CD4-positive, alpha-beta T cell treated with Interleukin-15 for 4 hours (primary cell): ENCODE measurements around the gene SPANXN5.
"Not testable (repeated sequence)": the region's sequence is repeated elsewhere in the genome, so short reads cannot be mapped to it uniquely, and the experiment has no call there.

Source experiments
- DNase-seq: peaks from one replicate; pipeline ENCODE4 v3.0.0-alpha.2; 2020; ENCODE audit warnings: low spot score

SPANXN5 gene, protein sequence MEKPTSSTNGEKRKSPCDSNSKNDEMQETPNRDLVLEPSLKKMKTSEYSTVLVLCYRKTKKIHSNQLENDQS

GRCh38 chrX:52797327-52797726, at the start of gene SPANXN5:
Gene SPANXN5, minus strand, starts transcription at chrX:52797427. Its CDS starts 79 bp downstream, at chrX:52797348.
- DNase-seq: not testable (repeated sequence)

DNA sequence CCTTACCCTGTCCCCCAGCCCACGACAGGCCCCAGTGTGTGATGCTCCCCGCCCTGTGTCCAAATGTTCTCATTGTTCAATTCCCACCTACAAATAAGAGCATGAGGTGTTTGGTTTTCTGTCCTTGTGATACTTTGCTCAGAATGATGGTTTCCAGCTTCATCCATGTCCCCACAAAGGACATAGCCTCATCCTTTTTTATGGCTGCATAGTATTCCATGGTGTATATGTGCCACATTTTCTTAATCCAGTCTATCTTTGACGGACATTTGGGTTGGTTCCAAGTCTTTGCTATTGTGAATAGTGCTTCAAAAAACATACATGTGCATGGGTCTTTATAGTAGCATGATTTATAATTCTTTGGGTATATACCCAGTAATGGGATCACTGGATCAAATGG, 46.4 kb upstream of the SPANXN5 start:
- not testable (repeated sequence) for DNase-seq

- DNase-seq: no peak
Measured at GRCh38 chrX:52839137-52839536, 41.9 kb upstream of the SPANXN5 start.

- DNase-seq: no peak
Measured at GRCh38 chrX:52830551-52830950, 33.3 kb upstream of the SPANXN5 start.

DNA sequence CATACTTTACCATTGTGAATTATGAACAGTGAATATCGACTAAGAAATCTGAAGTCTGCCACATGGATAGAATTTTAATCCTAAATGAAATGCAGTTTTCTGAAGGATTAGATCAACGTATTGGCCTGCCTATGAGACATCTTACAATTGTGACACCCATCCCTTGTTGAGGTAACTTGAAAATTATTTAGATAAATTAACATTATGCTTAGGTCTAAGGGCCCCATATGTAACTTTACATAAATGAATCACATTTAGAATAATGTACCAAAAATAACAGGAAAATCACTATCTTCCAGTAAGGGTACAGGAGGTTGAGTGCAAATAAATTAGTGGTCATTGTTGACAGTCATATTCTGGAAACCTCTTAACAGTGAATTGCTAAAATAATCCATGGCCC, 27.4 kb upstream of the SPANXN5 start:
- no peak for DNase-seq

DNA sequence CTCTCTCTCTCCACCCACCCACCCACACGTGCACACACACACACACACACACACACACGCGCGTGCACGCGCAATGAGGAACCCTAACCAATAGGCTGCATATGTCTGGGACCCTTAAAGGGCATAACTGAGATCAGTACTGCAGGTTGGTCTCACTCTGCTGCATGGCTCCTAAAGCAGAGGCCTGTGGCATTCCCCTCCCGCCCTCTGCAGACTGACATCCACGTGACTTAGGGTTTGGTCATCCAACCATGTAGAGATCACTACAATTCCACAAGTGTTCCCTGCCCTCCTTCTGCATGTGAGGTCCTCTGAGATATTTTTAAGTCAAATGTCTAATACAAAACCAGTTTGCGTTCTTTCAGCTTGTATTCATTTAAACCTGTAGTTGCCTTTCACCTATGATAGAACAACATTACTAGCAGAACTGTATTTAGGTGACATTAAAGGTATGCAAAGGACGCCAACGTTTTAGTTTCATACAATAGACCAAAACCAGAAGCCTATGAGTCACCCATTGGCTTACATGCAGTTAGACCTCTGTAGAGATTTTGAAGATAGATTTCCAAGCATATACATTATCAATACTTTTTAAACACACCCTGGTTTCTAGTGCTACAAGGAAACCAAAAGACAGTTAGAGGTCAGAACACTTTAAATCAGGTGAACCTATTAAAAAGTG, 24.0 kb upstream of the SPANXN5 start:
- DNase-seq: no peak

- no peak for DNase-seq
Measured at GRCh38 chrX:52819788-52820187, 22.6 kb upstream of the SPANXN5 start.

GRCh38 chrX:52811065-52811625, 13.9 kb upstream of the SPANXN5 start, which contains the start of gene XAGE5:
Gene XAGE5, plus strand, starts transcription at chrX:52811287. Its CDS starts 1,280 bp downstream, at chrX:52812567.
- no peak for DNase-seq

DNA sequence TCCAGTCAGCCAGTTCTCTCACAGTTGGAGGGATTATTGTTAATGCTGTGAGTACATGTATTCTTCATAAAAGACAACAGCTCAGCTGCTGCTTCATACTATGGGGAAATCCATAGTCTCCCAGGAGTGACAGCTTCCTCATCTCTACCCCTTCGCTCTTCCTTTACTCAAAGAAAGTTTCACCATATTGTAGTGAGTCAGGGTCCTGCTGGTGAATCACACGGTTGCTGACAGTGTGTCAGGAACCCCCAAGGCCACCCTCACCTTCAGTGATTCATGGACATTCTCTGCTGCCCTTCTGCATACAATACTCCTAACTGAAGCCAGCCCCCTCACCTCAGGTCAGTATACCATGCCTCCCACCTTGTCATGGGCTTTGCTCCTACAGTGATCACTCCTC, 7.6 kb upstream of the SPANXN5 start:
- DNase-seq: not testable (repeated sequence)

DNA sequence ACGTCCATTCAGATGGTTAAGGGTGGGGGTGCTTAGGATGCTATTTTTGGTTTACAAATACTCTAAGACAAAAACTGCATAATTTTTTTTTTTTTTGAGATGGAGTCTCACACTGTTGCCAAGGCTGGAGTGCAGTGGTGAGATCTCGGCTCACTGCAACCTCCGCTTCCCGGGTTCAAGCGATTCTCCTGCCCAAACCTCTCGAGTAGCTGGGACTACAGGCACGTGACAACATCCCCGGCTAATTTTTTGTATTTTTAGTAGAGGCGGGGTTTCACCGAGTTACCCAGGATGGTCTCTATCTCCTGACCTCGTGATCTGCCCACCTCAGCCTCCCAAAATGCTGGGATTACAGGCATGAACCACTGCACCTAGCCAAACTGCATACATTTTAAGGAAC, 23.7 kb downstream of the SPANXN5 start:
- DNase-seq: not testable (repeated sequence)

DNA sequence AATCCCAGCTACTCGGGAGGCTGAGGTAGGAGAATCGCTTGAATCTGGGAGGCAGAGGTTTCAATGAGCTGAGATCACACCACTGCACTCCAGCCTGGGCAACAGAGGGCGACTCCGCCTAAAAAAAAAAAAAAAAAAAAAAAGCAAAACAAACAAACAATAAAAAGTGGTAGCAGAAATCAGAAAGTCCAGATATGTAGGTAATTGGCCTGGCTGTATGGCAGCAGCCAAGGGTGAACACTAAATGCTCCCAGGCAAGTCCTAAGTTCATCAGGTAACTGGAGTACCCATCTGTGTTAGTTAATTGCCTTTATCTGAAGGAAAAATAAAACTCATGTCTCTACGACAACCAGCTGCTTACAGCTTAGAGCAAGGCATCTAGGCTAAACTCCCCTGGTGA, 31.2 kb downstream of the SPANXN5 start:
- not testable (repeated sequence) for DNase-seq

DNA sequence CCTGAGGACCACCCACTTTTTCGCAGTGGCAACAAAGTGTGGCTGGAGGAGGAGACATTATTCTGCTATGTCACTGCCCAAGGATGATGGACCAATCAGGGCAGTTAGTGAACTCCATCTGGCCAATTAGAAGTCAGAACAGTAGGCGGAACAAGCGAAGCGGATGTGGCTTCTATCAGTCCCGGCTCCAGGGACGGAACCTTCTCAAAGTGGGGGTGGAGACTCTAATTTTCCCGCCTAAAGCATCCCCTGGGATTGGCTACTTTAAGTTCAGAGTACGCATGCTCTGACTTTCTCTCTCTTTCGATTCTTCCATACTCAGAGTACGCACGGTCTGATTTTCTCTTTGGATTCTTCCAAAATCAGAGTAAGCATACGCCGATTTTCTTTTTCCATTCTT, 46.3 kb downstream of the SPANXN5 start, which contains the start of gene SSX2B:
Gene SSX2B (plus strand): TSS at position 301 of the 400 bp plus-strand sequence. CDS start 1,429 bp downstream, outside the sequence.
- not testable (repeated sequence) for DNase-seq
